Measurements from ENCODE around the gene ANO4.

ANO4 gene

GRCh38 chr12:100995201-100995600 lies 200.6 kb downstream of the ANO4 start:
- no peak for DNase-seq

- DNase-seq = no peak
Measured at GRCh38 chr12:100995771-100996170, 201.2 kb downstream of the ANO4 start.

GRCh38 chr12:101001669-101002068 lies 207.1 kb downstream of the ANO4 start:
- DNase-seq = no peak

- no peak for DNase-seq
Measured at GRCh38 chr12:101002696-101003419, 208.3 kb downstream of the ANO4 start.

- DNase-seq = no peak
Measured at GRCh38 chr12:101004898-101005297, 210.3 kb downstream of the ANO4 start.

- no peak for DNase-seq
Measured at GRCh38 chr12:101009274-101009673, 214.7 kb downstream of the ANO4 start.

GRCh38 chr12:101010896-101011295 lies 216.3 kb downstream of the ANO4 start:
- DNase-seq = no peak

GRCh38 chr12:101013993-101014392 lies 219.4 kb downstream of the ANO4 start:
- no peak for DNase-seq

GRCh38 chr12:101015044-101015443 lies 220.5 kb downstream of the ANO4 start:
- DNase-seq = no peak

GRCh38 chr12:101018540-101018939 lies 224.0 kb downstream of the ANO4 start:
- DNase-seq = no peak

GRCh38 chr12:101019201-101019600 lies 224.6 kb downstream of the ANO4 start:
- no peak for DNase-seq

- no peak for DNase-seq
Measured at GRCh38 chr12:101019667-101020066, 225.1 kb downstream of the ANO4 start.

GRCh38 chr12:101021442-101021841 lies 226.9 kb downstream of the ANO4 start:
- DNase-seq = no peak

GRCh38 chr12:101021911-101022388 lies 227.4 kb downstream of the ANO4 start:
- no peak for DNase-seq

GRCh38 chr12:101027200-101027599 lies 232.6 kb downstream of the ANO4 start:
- no peak for DNase-seq

GRCh38 chr12:101027816-101028215 lies 233.2 kb downstream of the ANO4 start:
- DNase-seq = no peak

GRCh38 chr12:101038289-101038871 lies 243.8 kb downstream of the ANO4 start:
- DNase-seq = no peak

- DNase-seq = no peak
Measured at GRCh38 chr12:101039848-101040531, 245.4 kb downstream of the ANO4 start.

GRCh38 chr12:101040936-101041335 lies 246.4 kb downstream of the ANO4 start:
- no peak for DNase-seq

- DNase-seq = no peak
Measured at GRCh38 chr12:101042211-101042610, 247.6 kb downstream of the ANO4 start.

GRCh38 chr12:101044512-101045059 lies 250.0 kb downstream of the ANO4 start:
- DNase-seq = no peak

- no peak for DNase-seq
Measured at GRCh38 chr12:101045486-101046464, 251.2 kb downstream of the ANO4 start.

GRCh38 chr12:101047652-101048051 lies 253.1 kb downstream of the ANO4 start:
- DNase-seq = no peak

All from activated naive CD4-positive, alpha-beta T cell treated with Interleukin-2 at 50 U/mL for 16 hours (primary cell).